IMR-90 (cell line): ENCODE measurements around the gene KRT4. TPM values are rescaled to one million over a fixed set of nuclear protein-coding genes. Genes with fewer than 3 reads are reported as not detected.

Experiments
- ATAC-seq: fragments of 200-7000 bp; cut with Tn5 transposase; 2 replicates; pipeline ENCODE4 v1.9.1; 2020; ENCODE audit warnings: low read depth, mild to moderate bottlenecking, moderate library complexity
- BruUV-seq: library from RNA; stranded (reverse); fragments of 400-500 nt; replicated peaks from 2 replicates; lab custom pipeline; 2021; lab: Mats Ljungman, UMichigan
- CTCF ChIA-PET: fragments of 300-600 bp; formaldehyde crosslinking; extraction: SDS; loops from one replicate; lab custom pipeline; 2021; ENCODE audit warnings: antibody characterized with exemption; lab: Yijun Ruan, JAX
- POLR2A ChIA-PET: fragments of 300-600 bp; sonication (Branson Sonifier 250); formaldehyde crosslinking; loops from one replicate; lab custom pipeline; 2022; ENCODE audit warnings: antibody characterized with exemption; ENCODE audit not compliant: unreplicated experiment; lab: Charles Lee
- DNase-seq: peaks from one replicate; pipeline ENCODE4 v3.0.0; 2013
- H2AFZ ChIP-seq: replicated peaks from 2 replicates; pipeline ENCODE3; 2013; ENCODE audit warnings: low read length, mild to moderate bottlenecking; ENCODE audit not compliant: poor library complexity
- H2AK5ac ChIP-seq: 2 replicates; pipeline ENCODE4 v1.6.1; 2013; ENCODE audit warnings: low read depth, low read length, inconsistent platforms
- H2AK9ac ChIP-seq: replicated peaks from 2 replicates; pipeline ENCODE3; 2013; ENCODE audit warnings: mild to moderate bottlenecking, low read depth, low read length, moderate library complexity; ENCODE audit not compliant: poor library complexity
- H2BK120ac ChIP-seq: 2 replicates; pipeline ENCODE4 v1.6.1; 2013; ENCODE audit warnings: low read depth, low read length, inconsistent platforms
- H2BK15ac ChIP-seq: 3 replicates; pipeline ENCODE4 v1.6.1; 2013; ENCODE audit warnings: low read depth, low read length, inconsistent platforms
- H2BK20ac ChIP-seq: 2 replicates; pipeline ENCODE4 v1.6.1; 2013; ENCODE audit warnings: low read depth, mild to moderate bottlenecking, inconsistent platforms, low read length, moderate library complexity
- H2BK5ac ChIP-seq: 2 replicates; pipeline ENCODE4 v1.6.1; 2013; ENCODE audit warnings: mild to moderate bottlenecking, low read depth, low read length, inconsistent platforms; ENCODE audit not compliant: poor library complexity, severe bottlenecking
- H3K14ac ChIP-seq: replicated peaks from 2 replicates; pipeline ENCODE4 v1.6.1; 2013; ENCODE audit warnings: low read depth, low read length, inconsistent platforms
- H3K18ac ChIP-seq: 2 replicates; pipeline ENCODE4 v1.6.1; 2013; ENCODE audit warnings: low read depth, low read length, control low read depth
- H3K23ac ChIP-seq: 2 replicates; pipeline ENCODE4 v1.6.1; 2013; ENCODE audit warnings: low read depth, low read length, inconsistent platforms
- H3K27ac ChIP-seq: 2 replicates; pipeline ENCODE4 v1.5.1; 2013; ENCODE audit warnings: mild to moderate bottlenecking, control low read depth, low read length; ENCODE audit not compliant: insufficient read depth
- H3K27me3 ChIP-seq: 2 replicates; pipeline ENCODE4 v1.6.1; 2013; ENCODE audit warnings: low read length; ENCODE audit not compliant: control insufficient read depth, insufficient read depth
- H3K36me3 ChIP-seq: 2 replicates; pipeline ENCODE4 v1.6.1; 2013; ENCODE audit warnings: low read length, mixed read lengths; ENCODE audit not compliant: control insufficient read depth, insufficient read depth
- H3K4ac ChIP-seq: 2 replicates; pipeline ENCODE4 v1.6.1; 2013; ENCODE audit warnings: low read depth, low read length, inconsistent platforms
- H3K4me1 ChIP-seq: 2 replicates; pipeline ENCODE4 v1.6.1; 2013; ENCODE audit warnings: low read length, mixed read lengths; ENCODE audit not compliant: control insufficient read depth, insufficient read depth
- H3K4me2 ChIP-seq: 2 replicates; pipeline ENCODE4 v1.6.1; 2013; ENCODE audit warnings: low read depth, mild to moderate bottlenecking, control low read depth, low read length, moderate library complexity
- H3K4me3 ChIP-seq: 2 replicates; pipeline ENCODE4 v1.5.1; 2013; ENCODE audit warnings: low read depth, mild to moderate bottlenecking, control low read depth, low read length, moderate library complexity; ENCODE audit not compliant: insufficient read depth
- H3K56ac ChIP-seq: 2 replicates; pipeline ENCODE4 v1.6.1; 2013; ENCODE audit warnings: low read length, inconsistent platforms; ENCODE audit not compliant: insufficient read depth; ENCODE audit errors: extremely low read depth
- H3K79me1 ChIP-seq, 2 experiments: 2 replicates each; pipeline ENCODE4 v1.6.1; 2013; ENCODE audit warnings: low read length in 2 of 2, inconsistent platforms in 1 of 2, low read depth in 1 of 2
- H3K9ac ChIP-seq: 2 replicates; pipeline ENCODE4 v1.6.1; 2013; ENCODE audit warnings: low read depth, low read length, control low read depth
- H3K9me1 ChIP-seq: 2 replicates; pipeline ENCODE4 v1.6.1; 2013; ENCODE audit warnings: low read length, inconsistent platforms; ENCODE audit not compliant: insufficient read depth
- H3K9me3 ChIP-seq: 2 replicates; pipeline ENCODE4 v1.6.1; 2013; ENCODE audit warnings: low read length; ENCODE audit not compliant: control insufficient read depth, insufficient read depth
- H4K20me1 ChIP-seq: 2 replicates; pipeline ENCODE4 v1.6.1; 2013; ENCODE audit warnings: low read length, inconsistent platforms; ENCODE audit not compliant: insufficient read depth
- H4K5ac ChIP-seq: 2 replicates; pipeline ENCODE4 v1.6.1; 2013; ENCODE audit warnings: mild to moderate bottlenecking, low read depth, low read length, control low read depth
- H4K8ac ChIP-seq, 2 experiments: 2 replicates each; pipeline ENCODE4 v1.6.1; 2013; ENCODE audit warnings: low read depth in 2 of 2, low read length in 2 of 2, control low read depth in 1 of 2, inconsistent platforms in 1 of 2
- H4K91ac ChIP-seq: 2 replicates; pipeline ENCODE4 v1.6.1; 2013; ENCODE audit warnings: low read depth, low read length, inconsistent platforms; ENCODE audit not compliant: insufficient read depth
- CEBPB ChIP-seq: IDR thresholded peaks from 2 replicates; pipeline ENCODE4 v1.6.1; 2012; ENCODE audit warnings: low read depth, low read length, improper control_type of control experiment
- WGBS, 2 experiments: methylation state at CpG; one replicate each; pipeline versions ENCODE4 v1.1.5 to v1.1.7; 2013; ENCODE audit warnings: missing lambda C conversion rate in 2 of 2; ENCODE audit not compliant: insufficient read length in 1 of 2; ENCODE audit errors: extremely low coverage in 2 of 2; 5-methylcytosine and 5-hydroxymethylcytosine counted together
- dilution Hi-C: fragments of 300-500 bp; cut with HindIII; formaldehyde crosslinking; loops from one replicate; pipeline ENCODE4 v1.14.3; 2018; ENCODE audit warnings: low sequenced_read_pairs; ENCODE audit not compliant: unreplicated experiment
- in situ Hi-C: fragments of 300-500 bp; cut with MboI; formaldehyde crosslinking; loops from 3 replicates; pipeline ENCODE4 v1.14.3; 2019; ENCODE audit warnings: low sequenced_read_pairs, inconsistent platforms, mixed read lengths
- intact Hi-C: fragments of 100-400 bp; cut with micrococcal nuclease; formaldehyde crosslinking; loops from 2 replicates; pipeline ENCODE4 v1.10.0; 2022
- polyA plus RNA-seq, 3 experiments: library from polyadenylated mRNA; depleted of rRNA; stranded (reverse); fragments of >200 nt; gene quantifications; 2 replicates each; pipeline ENCODE4 v1.2.3, GENCODE V29; 2012; ENCODE audit warnings: low replicate concordance in 1 of 3
- total RNA-seq: library from RNA; depleted of rRNA; stranded (reverse); fragments of >200 nt; gene quantifications from 2 replicates; pipeline ENCODE4 v1.2.3, GENCODE V29; 2012

KRT4 gene
- total and polyA plus RNA-seq, 2 of the 4 experiments (the other 2 are of a cell fraction), result under 0.01 to 0.07 TPM

- H3K4me3 ChIP-seq, result no peak overlapping the region
- peak overlapping the region; percentile 23 for H2AK9ac ChIP-seq
- peaks cover 18% of the 10 kb centered on the region for H3K4me1 ChIP-seq
- H3K23ac ChIP-seq, result peak overlapping the region; percentile 32; the same call in 1 of the 2 replicates
- no peaks in the 10 kb centered on the region for H3K9me3 ChIP-seq
- peak overlapping the region; percentile 36 for H2AFZ ChIP-seq
- H3K14ac ChIP-seq, result peak overlapping the region; percentile 94
- H3K36me3 ChIP-seq, result no peaks in the 10 kb centered on the region
- peak overlapping the region; percentile 54 for H2BK120ac ChIP-seq
- in situ Hi-C loops (no loop called here), dilution Hi-C loops (no loop called here), intact Hi-C loops (no loop called here)
- no peak overlapping the region for H4K5ac ChIP-seq
- no peak overlapping the region for H3K4me2 ChIP-seq
- H3K9ac ChIP-seq, result no peak overlapping the region
- no peak overlapping the region for H2BK5ac ChIP-seq
- H4K8ac ChIP-seq, result peak overlapping the region; percentile 38 to 56; a peak in 2 of 4 replicates
- no peaks in the 10 kb centered on the region for H3K79me1 ChIP-seq
- WGBS, 2 experiments, result 100% methylated on average over 3 of the region's 9 CpGs; no CpG with 5 or more reads in 1 of the 2 experiments
- H3K27ac ChIP-seq, result no peak overlapping the region; the same call in 1 of the 2 replicates
- H3K56ac ChIP-seq, result no peak overlapping the region
- DNase-seq (no peak), ATAC-seq (peak; percentile 30; the same call in 1 of the 2 replicates)
- ChIA-PET CTCF (no interaction called here), POLR2A (no interaction called here)
- no TSS peak for BruUV-seq
- peak overlapping the region; percentile 76 for H2AK5ac ChIP-seq
- peak overlapping the region; percentile 71 for H2BK20ac ChIP-seq
- no peak for TF ChIP-seq CEBPB
- H3K9me1 ChIP-seq, result peaks cover 20% of the 10 kb centered on the region
- peaks cover 5% of the 10 kb centered on the region; the same call in 1 of the 2 replicates for H3K27me3 ChIP-seq
- H3K18ac ChIP-seq, result no peak overlapping the region
- peak overlapping the region; percentile 32; the same call in 1 of the 3 replicates for H2BK15ac ChIP-seq
- H4K20me1 ChIP-seq, result no peaks in the 10 kb centered on the region
- peak overlapping the region; percentile 51 for H4K91ac ChIP-seq
- peak overlapping the region; percentile 63 for H3K4ac ChIP-seq
These were observed 22.8 kb upstream of the KRT4 start for GRCh38 chr12:52836491-52837412.
